H1 (cell line): ENCODE measurements around the gene RTN4RL2.

Experiments used
- ASH2L ChIP-seq: fragments of 200-600, 300-600 bp; sonication (generic); IDR thresholded peaks from one replicate; pipeline ENCODE4 v1.7.1; 2017; ENCODE audit warnings: low read length
- CTCF ChIP-seq, 3 experiments: IDR thresholded peaks; 1 replicate in 2 of 3; 2 replicates in 1 of 3; pipeline versions ENCODE4 v1.5.1 to v1.6.1; 2011; ENCODE audit warnings: low read length in 3 of 3, mild to moderate bottlenecking in 3 of 3, inconsistent platforms in 2 of 3, low read depth in 1 of 3, moderate library complexity in 1 of 3; ENCODE audit not compliant: insufficient read depth in 1 of 3; ENCODE audit errors: control extremely low read depth in 1 of 3
- JUND ChIP-seq: IDR thresholded peaks from 2 replicates; pipeline ENCODE4 v1.6.1; 2011; ENCODE audit warnings: mild to moderate bottlenecking, improper control_type of control experiment, low read length

DNA sequence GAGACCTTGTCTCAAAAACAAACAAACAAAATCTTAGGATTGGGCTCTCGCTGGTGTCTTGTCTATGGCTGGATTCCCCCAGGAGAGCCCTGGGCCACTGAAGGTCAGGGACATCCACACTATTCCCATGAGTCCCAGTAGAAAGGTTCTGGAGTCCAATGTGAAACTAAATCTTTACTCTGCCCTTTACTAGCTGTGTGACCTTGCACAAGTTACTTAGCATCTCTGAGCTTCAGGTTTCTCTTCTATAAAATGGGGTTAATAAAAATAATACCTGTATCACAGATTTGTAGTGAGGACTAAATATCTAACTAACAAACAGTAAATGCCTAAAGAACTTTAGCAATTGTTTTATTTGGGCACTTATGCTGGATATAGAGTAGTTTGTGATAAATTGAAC, 46.2 kb downstream of the RTN4RL2 start:
- TF ChIP-seq ASH2L (no peak), JUND (no peak), CTCF (IDR thresholded peaks at IDR 0.05; ENCODE audit: control extremely low read depth in 1 of 3, insufficient read depth in 1 of 3, low read depth in 1 of 3, low read length in 3 of 3) (no peak)
